ENCODE results near the gene ERN2.

ERN2 gene

GRCh38 chr16:23706439-23706838 is 6.6 kb downstream of the ERN2 start:
- peaks cover 6% of the 10 kb centered on the region; the same call in 1 of the 2 replicates for H3K9me3 ChIP-seq (ENCODE audit: control insufficient read depth, insufficient read depth, low read length)
- H3K9me2 ChIP-seq (replicated peaks; ENCODE audit: control insufficient read depth, low read length), result no peaks in the 10 kb centered on the region
- H3K36me3 ChIP-seq (ENCODE audit: control insufficient read depth, low read length), result no peaks in the 10 kb centered on the region
- TF ChIP-seq EZH2phosphoT487 (IDR thresholded peaks at IDR 0.05; ENCODE audit: borderline replicate concordance, low read length) (no peak), CTCF (IDR thresholded peaks at IDR 0.05; ENCODE audit: low read depth, low read length, poor library complexity, severe bottlenecking) (no peak)
- no peaks in the 10 kb centered on the region for H3K4me1 ChIP-seq (ENCODE audit: control insufficient read depth, low read length)
- no peak overlapping the region for H3K27ac ChIP-seq (ENCODE audit: low read depth, low read length)
- H3F3A ChIP-seq (ENCODE audit: control insufficient read depth, insufficient read depth), result no peaks in the 10 kb centered on the region
- peaks cover 4% of the 10 kb centered on the region; the same call in 1 of the 2 replicates for H3K27me3 ChIP-seq (ENCODE audit: control insufficient read depth, low read length)
- H4K20me1 ChIP-seq (ENCODE audit: control insufficient read depth, insufficient read depth, low read depth, low read length), result no peaks in the 10 kb centered on the region
- H3K79me2 ChIP-seq (ENCODE audit: control insufficient read depth, low read length), result no peaks in the 10 kb centered on the region
- H3K4me2 ChIP-seq (ENCODE audit: low read length), result no peak overlapping the region
- no peak overlapping the region for H3K4me3 ChIP-seq (ENCODE audit: low read length)

DNA sequence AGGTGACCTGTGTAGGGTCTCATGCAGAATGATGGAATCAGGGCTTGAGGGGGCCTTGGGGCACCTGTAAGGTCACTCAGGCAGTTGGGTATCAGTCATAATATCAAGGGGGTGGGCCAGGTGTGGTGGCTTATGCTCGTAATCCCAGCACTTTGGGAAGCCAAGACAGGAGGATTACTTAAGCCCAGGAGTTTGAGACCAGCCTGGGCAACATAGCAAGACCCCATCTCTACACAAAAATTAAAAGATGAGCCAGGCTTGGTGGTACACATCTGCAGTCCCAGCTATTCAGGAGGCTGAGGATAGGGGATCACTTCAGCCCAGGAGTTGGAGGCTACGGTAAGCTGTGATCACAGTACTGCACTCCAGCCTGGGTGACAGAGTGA is 7.5 kb downstream of the ERN2 start:
- no peaks in the 10 kb centered on the region for H3K4me1 ChIP-seq (ENCODE audit: control insufficient read depth, low read length)
- no peak overlapping the region for H3K27ac ChIP-seq (ENCODE audit: low read depth, low read length)
- no peak overlapping the region for H3K4me3 ChIP-seq (ENCODE audit: low read length)
- peaks cover 6% of the 10 kb centered on the region; the same call in 1 of the 2 replicates for H3K9me3 ChIP-seq (ENCODE audit: control insufficient read depth, insufficient read depth, low read length)
- H3F3A ChIP-seq (ENCODE audit: control insufficient read depth, insufficient read depth), result no peaks in the 10 kb centered on the region
- no peak overlapping the region for H3K4me2 ChIP-seq (ENCODE audit: low read length)
- no peaks in the 10 kb centered on the region for H3K9me2 ChIP-seq (replicated peaks; ENCODE audit: control insufficient read depth, low read length)
- peaks cover 4% of the 10 kb centered on the region; the same call in 1 of the 2 replicates for H3K27me3 ChIP-seq (ENCODE audit: control insufficient read depth, low read length)
- no peaks in the 10 kb centered on the region for H3K36me3 ChIP-seq (ENCODE audit: control insufficient read depth, low read length)
- H3K79me2 ChIP-seq (ENCODE audit: control insufficient read depth, low read length), result no peaks in the 10 kb centered on the region
- H4K20me1 ChIP-seq (ENCODE audit: control insufficient read depth, insufficient read depth, low read depth, low read length), result no peaks in the 10 kb centered on the region
- TF ChIP-seq CTCF (IDR thresholded peaks at IDR 0.05; ENCODE audit: low read depth, low read length, poor library complexity, severe bottlenecking) (no peak), EZH2phosphoT487 (IDR thresholded peaks at IDR 0.05; ENCODE audit: borderline replicate concordance, low read length) (no peak)

- Histone ChIP-seq H3K4me1 (ENCODE audit: control insufficient read depth, low read length) (no peaks in the 10 kb centered on the region), H3K27ac (ENCODE audit: low read depth, low read length) (no peak overlapping the region), H3K9me2 (replicated peaks; ENCODE audit: control insufficient read depth, low read length) (no peaks in the 10 kb centered on the region), H3F3A (ENCODE audit: control insufficient read depth, insufficient read depth) (no peaks in the 10 kb centered on the region), H3K36me3 (ENCODE audit: control insufficient read depth, low read length) (no peaks in the 10 kb centered on the region), H4K20me1 (ENCODE audit: control insufficient read depth, insufficient read depth, low read depth, low read length) (no peaks in the 10 kb centered on the region), H3K4me2 (ENCODE audit: low read length) (no peak overlapping the region), H3K27me3 (ENCODE audit: control insufficient read depth, low read length) (peaks cover 4% of the 10 kb centered on the region; the same call in 1 of the 2 replicates), H3K4me3 (ENCODE audit: low read length) (no peak overlapping the region), H3K9me3 (ENCODE audit: control insufficient read depth, insufficient read depth, low read length) (peaks cover 6% of the 10 kb centered on the region; the same call in 1 of the 2 replicates), H3K79me2 (ENCODE audit: control insufficient read depth, low read length) (no peaks in the 10 kb centered on the region)
- TF ChIP-seq EZH2phosphoT487 (IDR thresholded peaks at IDR 0.05; ENCODE audit: borderline replicate concordance, low read length), result no peak
Measured at GRCh38 chr16:23704772-23705516, 8.1 kb downstream of the ERN2 start.

GRCh38 chr16:23702951-23703350 is 10.1 kb downstream of the ERN2 start:
- H3K9me3 ChIP-seq (ENCODE audit: control insufficient read depth, insufficient read depth, low read length), result peaks cover 6% of the 10 kb centered on the region; the same call in 1 of the 2 replicates
- TF ChIP-seq CTCF (IDR thresholded peaks at IDR 0.05; ENCODE audit: low read depth, low read length, poor library complexity, severe bottlenecking) (no peak), EZH2phosphoT487 (IDR thresholded peaks at IDR 0.05; ENCODE audit: borderline replicate concordance, low read length) (no peak)
- no peak overlapping the region for H3K4me2 ChIP-seq (ENCODE audit: low read length)
- no peak overlapping the region for H3K27ac ChIP-seq (ENCODE audit: low read depth, low read length)
- no peak overlapping the region for H3K4me3 ChIP-seq (ENCODE audit: low read length)
- no peaks in the 10 kb centered on the region for H3K9me2 ChIP-seq (replicated peaks; ENCODE audit: control insufficient read depth, low read length)
- no peaks in the 10 kb centered on the region for H4K20me1 ChIP-seq (ENCODE audit: control insufficient read depth, insufficient read depth, low read depth, low read length)
- no peaks in the 10 kb centered on the region for H3K36me3 ChIP-seq (ENCODE audit: control insufficient read depth, low read length)
- peaks cover 9% of the 10 kb centered on the region for H3K4me1 ChIP-seq (ENCODE audit: control insufficient read depth, low read length)
- H3F3A ChIP-seq (ENCODE audit: control insufficient read depth, insufficient read depth), result no peaks in the 10 kb centered on the region
- H3K79me2 ChIP-seq (ENCODE audit: control insufficient read depth, low read length), result no peaks in the 10 kb centered on the region
- peaks cover 4% of the 10 kb centered on the region; the same call in 1 of the 2 replicates for H3K27me3 ChIP-seq (ENCODE audit: control insufficient read depth, low read length)
